NCI-H748 treated with DMSO at 0.1 percent for 48 hours (cell line): ENCODE results near the gene IDH3A.
A peak's percentile ranks its signal among the peaks of the same experiment; 100 is the strongest.
"Not testable (repeated sequence)": the region's sequence is repeated elsewhere in the genome, so short reads cannot be mapped to it uniquely, and the experiment has no call there.

Experiments
- DNase-seq: peaks from one replicate; lab custom pipeline; 2025; lab: John Stamatoyannopoulos, UW

The IDH3A gene

DNA sequence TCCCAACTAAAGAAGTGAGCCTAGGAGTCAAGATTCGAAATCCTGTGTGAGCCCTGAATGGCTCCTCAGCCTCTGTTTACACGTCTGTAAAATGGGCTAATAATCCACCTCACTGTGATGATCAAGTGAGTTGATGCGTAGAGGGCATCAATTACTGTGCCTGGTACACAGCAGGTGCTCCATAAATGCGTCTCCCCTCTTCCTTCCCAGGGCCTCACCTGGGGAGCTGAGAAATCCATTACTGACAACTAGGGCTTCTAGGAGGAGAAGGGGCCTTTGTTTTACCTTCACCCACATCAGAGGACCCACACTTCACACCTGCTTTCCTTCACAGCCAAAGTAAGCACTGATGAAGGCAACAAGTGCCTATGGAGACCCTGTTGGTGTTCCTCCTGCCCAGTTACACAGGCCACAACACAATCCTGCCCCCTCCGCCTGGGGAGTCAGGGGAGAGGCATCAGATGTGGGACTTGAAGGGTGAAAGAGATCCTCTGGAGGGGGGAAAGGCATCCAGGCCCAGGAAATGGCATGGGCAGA lies 19.3 kb upstream of the IDH3A start:
- DNase-seq: no peak

DNA sequence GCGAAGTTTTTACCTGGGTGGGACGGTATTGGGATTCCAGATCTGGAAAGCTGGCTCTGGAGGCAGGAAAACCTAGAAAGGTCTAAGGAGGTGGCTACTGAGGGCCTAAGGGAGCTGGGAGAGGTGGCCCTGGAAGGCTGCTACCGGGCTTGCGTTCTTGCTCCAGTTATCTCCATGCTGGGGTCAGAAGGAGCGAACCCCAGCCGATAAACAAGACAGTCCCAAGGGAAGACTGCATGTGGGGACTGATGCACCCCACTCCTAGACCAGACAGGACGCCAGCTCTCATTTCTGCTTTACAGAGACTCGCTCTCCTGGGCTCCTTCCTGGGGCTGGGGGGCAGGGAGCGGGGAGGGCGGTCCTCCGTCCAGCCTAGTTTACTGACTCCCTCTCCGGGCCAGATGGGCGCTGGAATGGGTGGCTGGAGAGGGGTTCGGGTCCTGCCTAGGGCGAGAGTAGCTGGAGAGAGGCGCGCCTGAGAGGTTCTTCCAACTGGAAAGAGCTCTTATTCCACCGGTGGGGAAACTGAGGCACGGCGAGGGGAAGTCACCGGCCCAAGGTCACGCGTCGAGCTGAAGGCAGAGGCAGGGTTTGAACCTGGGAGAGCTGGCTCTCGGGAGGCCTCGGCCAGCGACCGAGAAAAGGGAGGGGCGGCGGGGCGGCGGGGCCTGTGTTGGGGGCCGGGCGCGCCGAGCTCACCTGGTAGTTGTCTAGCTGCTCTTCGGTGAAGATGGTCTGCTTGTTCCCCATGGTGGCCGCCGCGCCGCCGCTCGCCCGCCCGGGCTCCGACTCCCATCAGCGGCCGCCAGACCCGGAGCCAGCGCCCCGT lies 18.5 kb upstream of the IDH3A start:
- no peak for DNase-seq

DNA sequence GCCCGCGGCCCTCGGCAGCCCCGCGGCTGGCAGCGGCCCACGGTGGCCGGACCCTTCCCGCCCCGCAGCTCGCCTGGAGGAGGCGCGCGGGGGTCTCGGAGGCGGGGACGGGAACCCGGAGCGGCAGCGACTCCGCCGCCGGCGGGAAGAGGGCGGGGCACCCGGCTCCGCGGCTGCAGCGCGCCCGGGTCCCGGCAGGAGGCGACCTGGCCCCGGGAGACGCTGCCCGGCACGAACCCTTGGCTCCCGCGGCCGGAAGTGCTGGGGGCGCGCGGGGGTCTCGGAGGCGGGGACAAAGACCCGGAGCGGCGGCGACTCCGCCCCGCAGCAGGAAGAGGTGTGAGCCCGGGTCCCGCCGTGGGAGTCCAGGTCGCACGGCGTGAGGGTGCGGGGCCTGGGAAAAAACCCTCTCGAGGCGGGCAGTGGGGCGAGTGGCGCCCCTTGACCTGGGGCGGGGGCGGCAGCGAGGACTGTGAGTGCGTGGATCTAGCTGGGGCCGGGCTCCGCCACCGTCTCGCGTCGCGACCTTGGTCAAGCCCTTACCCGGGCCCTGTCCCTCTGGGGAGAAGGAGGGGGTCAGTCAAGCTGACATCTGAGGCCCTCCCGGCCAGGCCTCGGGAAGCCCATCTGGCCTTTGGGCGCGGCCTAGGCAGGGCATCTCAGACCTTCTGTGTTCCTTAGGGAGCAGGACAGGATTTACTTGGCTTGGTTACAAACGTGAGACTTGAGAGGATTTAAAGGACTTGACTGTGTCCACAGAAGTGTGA lies 17.7 kb upstream of the IDH3A start, which contains the start of gene CIB2:
Gene CIB2 (minus strand): TSS at position 151 of the 767 bp plus-strand sequence. CDS start 230 bp downstream, outside the sequence.
- DNase-seq: peak; percentile 7

- no peak for DNase-seq
Measured at GRCh38 chr15:78133801-78134200, 15.4 kb upstream of the IDH3A start.

- DNase-seq: no peak
Measured at GRCh38 chr15:78139578-78139977, 9.6 kb upstream of the IDH3A start.

GRCh38 chr15:78140292-78140691 lies 8.9 kb upstream of the IDH3A start:
- DNase-seq: no peak

DNA sequence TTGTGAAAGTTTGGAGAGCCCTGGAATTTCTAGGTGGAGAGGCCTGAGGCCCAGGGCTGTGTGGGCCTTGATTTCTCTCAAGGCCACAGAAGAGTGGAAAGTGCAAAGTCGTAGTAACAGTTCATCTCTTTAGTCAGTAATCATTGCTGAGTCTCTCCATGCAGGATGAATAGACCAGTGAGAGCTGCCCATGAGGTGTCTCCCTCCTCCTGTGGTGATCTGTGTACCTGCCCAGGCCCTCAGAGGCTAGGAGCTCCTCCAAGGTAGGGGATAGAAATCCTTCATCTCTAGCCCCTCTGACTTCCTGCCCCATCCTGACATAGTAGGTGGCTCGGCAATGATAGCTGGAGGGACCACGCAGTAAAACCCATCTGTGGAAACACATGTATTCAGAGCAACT lies 6.8 kb upstream of the IDH3A start:
- DNase-seq: no peak

- DNase-seq: no peak
Measured at GRCh38 chr15:78146425-78147154, 2.6 kb upstream of the IDH3A start.

DNA sequence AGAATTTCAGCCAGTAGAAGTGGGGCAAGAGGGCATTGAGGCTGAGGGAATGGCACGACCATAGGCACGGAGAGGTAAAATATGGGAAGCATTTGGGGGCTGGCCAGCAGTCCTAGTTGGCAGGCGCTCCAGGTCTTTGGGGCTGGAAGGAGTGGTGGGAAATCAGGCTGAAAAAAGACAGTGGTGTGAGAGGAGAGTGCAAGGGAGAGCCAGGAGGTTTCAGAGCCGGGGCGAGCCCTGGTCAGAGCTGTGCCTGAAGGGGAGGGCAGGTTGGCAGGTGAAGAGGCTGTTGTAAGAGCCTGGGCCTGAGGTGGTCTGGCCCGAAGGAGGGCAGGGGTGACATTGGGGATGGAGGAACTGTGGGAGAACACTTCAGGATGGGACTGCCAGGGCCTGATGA lies 1.6 kb upstream of the IDH3A start:
- no peak for DNase-seq

DNA sequence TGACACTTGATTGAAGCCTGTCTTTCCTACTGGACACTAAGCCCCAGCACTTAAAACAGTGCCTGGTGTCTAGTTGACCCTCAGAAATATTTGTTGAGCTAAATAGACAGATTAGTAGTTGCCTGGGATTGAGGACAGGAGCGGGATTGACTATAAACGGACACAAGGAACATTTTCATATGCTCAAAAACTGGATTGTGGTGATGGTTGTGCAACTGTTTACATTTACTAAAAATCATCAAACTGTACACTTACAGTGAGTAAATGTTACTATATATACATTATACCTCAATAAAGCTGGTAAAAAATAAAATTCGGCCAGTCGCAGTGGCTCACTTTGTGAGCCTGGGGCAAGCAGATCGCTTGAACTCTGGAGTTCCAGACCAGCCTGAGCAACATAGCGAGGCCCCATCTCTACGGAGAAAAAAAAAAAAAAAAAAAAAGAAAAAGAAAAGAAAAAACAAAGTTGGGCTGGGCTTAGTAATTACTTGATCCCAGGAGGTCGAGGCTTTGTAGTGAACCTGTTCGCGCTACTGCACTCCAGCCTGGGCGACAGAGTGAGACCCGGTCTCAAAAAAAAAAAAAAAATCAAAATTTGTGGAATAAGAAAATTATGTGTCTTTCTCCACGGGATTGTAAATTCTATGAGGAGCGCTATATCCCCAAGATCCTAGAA lies 632 bp upstream of the IDH3A start:
- DNase-seq: no peak

- DNase-seq: peak; percentile 20
Measured at GRCh38 chr15:78149805-78150751, 916 bp downstream of the IDH3A start.

GRCh38 chr15:78151075-78151474 lies 1.9 kb downstream of the IDH3A start:
- not testable (repeated sequence) for DNase-seq

DNA sequence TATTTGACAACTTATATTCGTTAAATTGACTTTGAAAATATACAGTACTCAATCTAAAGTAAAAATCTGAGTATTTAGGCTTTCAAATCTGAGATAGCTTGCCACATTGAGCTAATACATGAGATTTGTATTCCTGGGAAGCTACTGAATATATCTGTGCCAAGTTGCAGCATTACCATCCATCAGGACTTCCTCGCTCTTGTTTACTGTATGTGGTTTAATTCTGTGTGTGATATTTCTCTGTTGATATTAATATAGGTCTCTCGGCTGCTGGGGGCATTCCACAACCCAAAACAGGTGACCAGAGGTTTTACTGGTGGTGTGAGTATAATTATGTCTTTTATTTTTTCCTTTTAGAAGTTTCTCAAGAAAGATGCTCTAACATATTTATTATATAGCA lies 5.8 kb downstream of the IDH3A start:
- no peak for DNase-seq

DNA sequence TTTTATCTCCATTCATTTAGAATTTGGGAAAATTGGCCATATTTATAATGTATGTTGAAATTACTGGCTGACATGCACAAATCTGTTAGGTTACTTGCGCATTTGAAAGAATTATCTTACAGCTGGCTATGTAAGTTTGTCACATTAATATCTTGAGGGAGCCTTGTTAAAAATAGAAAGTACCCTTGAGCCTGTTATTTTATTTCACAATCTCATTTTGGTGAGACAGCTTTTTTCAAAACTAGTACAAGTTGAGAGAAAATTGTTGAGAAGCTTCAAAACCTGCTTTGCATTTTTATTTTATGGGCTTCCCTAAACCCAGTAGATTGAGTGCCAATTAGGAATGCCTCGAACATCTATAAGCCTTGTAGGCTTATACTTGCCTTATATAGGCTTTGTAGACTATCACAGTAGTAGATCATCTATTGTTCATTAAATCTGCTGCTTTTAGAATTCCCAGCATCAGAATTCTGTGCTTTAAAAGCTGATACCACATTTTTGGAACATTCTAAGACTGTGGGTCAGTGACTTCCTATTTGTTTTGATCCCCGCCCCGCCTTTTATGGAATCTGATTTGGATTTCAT lies 6.3 kb downstream of the IDH3A start:
- DNase-seq: no peak

- DNase-seq: no peak
Measured at GRCh38 chr15:78156653-78157052, 7.5 kb downstream of the IDH3A start.

DNA sequence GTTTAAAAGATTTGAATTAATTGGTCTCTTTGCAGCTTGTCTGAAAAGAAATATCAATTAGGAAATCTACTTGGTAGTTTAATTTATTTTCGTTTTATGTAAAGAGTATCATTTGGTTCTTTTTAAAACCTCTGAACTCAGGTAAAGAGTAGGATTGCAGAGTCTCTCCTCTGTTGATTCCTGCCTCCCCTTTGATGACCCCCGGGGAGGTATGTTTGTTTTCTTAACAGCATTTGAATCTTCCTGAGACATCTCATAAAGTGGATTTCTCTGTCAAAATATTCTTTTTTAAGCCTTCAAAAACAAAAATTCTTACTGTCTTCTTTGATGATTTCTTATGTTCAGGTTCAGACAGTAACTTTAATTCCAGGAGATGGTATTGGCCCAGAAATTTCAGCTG lies 8.0 kb downstream of the IDH3A start:
- no peak for DNase-seq

DNA sequence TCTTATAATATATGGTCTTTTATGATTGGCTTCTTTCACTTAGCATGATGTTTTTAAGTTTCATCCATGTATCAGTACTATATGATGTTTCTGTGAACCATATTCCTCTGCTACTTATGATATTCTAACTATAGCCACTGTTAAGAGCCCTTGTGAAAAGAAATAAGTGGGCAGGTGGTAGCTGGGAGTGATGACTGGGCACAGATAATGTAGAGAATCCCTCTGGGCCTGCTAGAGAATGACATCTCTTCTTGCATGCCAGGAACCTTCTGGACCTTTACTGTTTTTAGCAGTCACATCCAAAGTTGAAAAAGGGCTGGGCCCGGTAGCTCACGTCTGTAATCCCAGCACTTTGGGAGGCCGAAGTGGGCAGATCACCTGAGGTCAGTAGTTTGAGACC lies 10.2 kb downstream of the IDH3A start:
- no peak for DNase-seq

DNA sequence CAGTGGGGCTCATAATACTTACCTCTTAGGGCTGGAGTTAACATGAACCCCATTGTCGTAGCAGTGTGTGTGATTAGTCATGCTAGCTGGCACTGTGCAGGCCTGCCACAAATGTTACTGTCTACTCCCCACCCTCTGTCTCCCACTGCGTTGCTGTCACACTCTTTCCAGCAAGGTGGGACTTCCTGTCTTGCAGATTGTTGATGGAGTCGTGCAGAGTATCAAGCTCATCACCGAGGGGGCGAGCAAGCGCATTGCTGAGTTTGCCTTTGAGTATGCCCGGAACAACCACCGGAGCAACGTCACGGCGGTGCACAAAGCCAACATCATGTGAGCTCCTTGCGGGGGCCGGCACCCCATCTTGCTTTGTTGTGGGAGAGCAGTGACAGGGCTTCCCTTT lies 12.9 kb downstream of the IDH3A start:
- no peak for DNase-seq

DNA sequence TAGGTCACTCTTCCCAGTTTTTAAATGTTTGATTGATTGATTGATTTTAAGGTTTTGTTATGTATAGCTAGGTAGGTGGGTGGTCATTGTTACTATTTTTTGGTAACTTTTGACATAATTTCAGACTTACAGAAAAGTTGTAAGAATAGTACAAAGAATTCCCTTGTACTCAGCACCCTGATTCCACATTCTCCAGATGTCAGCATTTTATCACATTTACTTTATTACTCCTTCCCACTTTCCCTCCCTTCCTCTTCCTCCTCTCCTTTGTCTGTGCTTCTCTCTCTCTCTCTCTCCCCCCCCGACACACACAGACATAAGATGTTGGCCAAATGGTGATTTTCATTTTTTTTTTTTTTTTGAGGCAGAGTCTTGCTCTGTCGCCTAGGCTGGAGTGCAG lies 14.8 kb downstream of the IDH3A start:
- no peak for DNase-seq

DNA sequence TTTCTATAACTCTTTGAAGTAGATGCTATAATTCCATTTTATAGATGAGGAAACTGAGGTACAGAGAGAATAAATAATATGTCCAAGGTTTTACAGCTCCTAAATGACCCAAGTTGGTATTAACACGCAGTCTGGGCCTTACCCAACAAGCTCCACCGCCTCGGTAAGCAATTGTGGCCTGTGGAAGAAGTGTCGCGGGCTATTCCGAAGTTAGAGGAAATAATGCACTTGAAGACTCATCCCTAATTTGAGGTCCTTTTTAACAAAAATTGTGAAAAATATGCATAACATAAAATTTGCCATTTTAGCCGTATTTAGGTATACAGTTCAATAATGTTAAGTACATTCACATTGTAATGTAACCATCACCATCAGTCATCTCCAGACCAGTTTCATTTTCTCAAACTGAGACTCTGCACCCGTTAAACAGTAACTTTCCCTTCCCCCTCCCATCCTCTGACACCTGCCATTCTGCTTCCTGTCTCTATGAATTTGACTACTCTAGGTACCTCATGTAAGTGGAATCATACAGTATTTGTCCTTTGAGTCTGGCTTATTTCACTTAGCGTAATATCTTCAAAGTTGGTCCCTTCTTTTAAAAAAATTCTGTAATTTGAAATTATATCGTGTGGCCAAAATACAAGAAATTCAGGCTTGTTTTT lies 18.2 kb downstream of the IDH3A start:
- DNase-seq: no peak
